Endodermal cell (in vitro differentiated cells): Measurements from ENCODE around the gene PIEZO2. TPM values are rescaled to one million over a fixed set of nuclear protein-coding genes. Genes with fewer than 3 reads are reported as not detected.

Experiments
- DNase-seq: peaks from one replicate; pipeline ENCODE4 v3.0.0-alpha.2; 2017
- H3K27ac ChIP-seq: 2 replicates; pipeline ENCODE4 v1.5.1; 2013; ENCODE audit warnings: mild to moderate bottlenecking, low read depth, low read length, moderate library complexity
- H3K27me3 ChIP-seq: 2 replicates; pipeline ENCODE4 v1.6.1; 2013; ENCODE audit warnings: mild to moderate bottlenecking, low read length, moderate library complexity; ENCODE audit not compliant: insufficient read depth, control insufficient read depth, poor library complexity, severe bottlenecking
- H3K36me3 ChIP-seq: 2 replicates; pipeline ENCODE4 v1.7.0; 2013; ENCODE audit warnings: mild to moderate bottlenecking, low read length, moderate library complexity; ENCODE audit not compliant: control insufficient read depth, insufficient read depth
- H3K4me1 ChIP-seq: one replicate; pipeline ENCODE4 v1.7.0; 2013; ENCODE audit warnings: low read length; ENCODE audit not compliant: control insufficient read depth, insufficient read depth
- H3K4me3 ChIP-seq: 2 replicates; pipeline ENCODE4 v1.5.1; 2013; ENCODE audit warnings: mild to moderate bottlenecking, low read length, moderate library complexity
- H3K9ac ChIP-seq: 2 replicates; pipeline ENCODE4 v1.6.1; 2013; ENCODE audit warnings: mild to moderate bottlenecking, low read length, moderate library complexity; ENCODE audit not compliant: poor library complexity, severe bottlenecking; ENCODE audit errors: extremely low read depth
- H3K9me3 ChIP-seq: 2 replicates; pipeline ENCODE4 v1.6.1; 2013; ENCODE audit warnings: mild to moderate bottlenecking, low read length, moderate library complexity; ENCODE audit not compliant: control insufficient read depth
- H3K27ac Mint-ChIP-seq: 2 replicates; pipeline ENCODE4 v1.8.0; 2020; ENCODE audit warnings: mixed read lengths
- H3K27me3 Mint-ChIP-seq: 2 replicates; pipeline ENCODE4 v1.8.0; 2021; ENCODE audit warnings: mild to moderate bottlenecking, mixed read lengths; ENCODE audit not compliant: insufficient read depth
- H3K36me3 Mint-ChIP-seq: 2 replicates; pipeline ENCODE4 v1.8.0; 2020; ENCODE audit warnings: low read depth, mixed read lengths
- H3K4me1 Mint-ChIP-seq: 2 replicates; pipeline ENCODE4 v1.8.0; 2020; ENCODE audit warnings: mixed read lengths
- H3K4me3 Mint-ChIP-seq: 2 replicates; pipeline ENCODE4 v1.8.0; 2020; ENCODE audit warnings: mild to moderate bottlenecking, moderate library complexity, mixed read lengths
- H3K9me3 Mint-ChIP-seq: 2 replicates; pipeline ENCODE4 v1.8.0; 2020; ENCODE audit warnings: mild to moderate bottlenecking, mixed read lengths
- WGBS, 2 experiments: methylation state at CpG; one replicate each; pipeline versions ENCODE4 v1.1.5 to v1.1.7; 2013; ENCODE audit warnings: missing lambda C conversion rate in 2 of 2, mixed read lengths in 1 of 2; ENCODE audit not compliant: insufficient coverage in 1 of 2, insufficient read length in 1 of 2; 5-methylcytosine and 5-hydroxymethylcytosine counted together
- total RNA-seq, 2 donors: library from RNA; stranded (reverse); fragmentation: NEBNext Ultra II Directional in 1 of 2; extraction: Animal tissue kit (Norgen Biotek cat#: 25700) in 1 of 2; gene quantifications; 2 replicates in 1 of 2; 3 replicates in 1 of 2; pipeline ENCODE4 v1.2.1, GENCODE V29; 2021
- TF ChIP-seq, protein P1 (sequence below): fragments of 200-600 bp; sonication (generic); conservative IDR thresholded peaks from 2 replicates; pipeline ENCODE4 v1.5.0; 2021; ENCODE audit warnings: antibody characterized with exemption, mild to moderate bottlenecking

The PIEZO2 gene
- total RNA-seq, 2 donors from 2014 or later = 7.3 to 12.1 TPM

GRCh38 chr18:11146947-11147345 is 2.4 kb downstream of the PIEZO2 start:
- WGBS, 2 experiments = 39 to 53% methylated on average over 13 to 15 of the region's 15 CpGs
- Histone ChIP-seq H3K27me3 (peaks cover 58% of the 10 kb centered on the region), H3K36me3 (no peaks in the 10 kb centered on the region), H3K4me1 (peaks cover 17% of the 10 kb centered on the region), H3K9ac (no peak overlapping the region), H3K4me3 (peak overlapping the region; percentile 79), H3K27ac (no peak overlapping the region), H3K9me3 (no peaks in the 10 kb centered on the region)
- H3K9me3 Mint-ChIP-seq = no peaks in the 10 kb centered on the region
- DNase-seq = peak; percentile 56
- H3K27me3 Mint-ChIP-seq = peaks cover 61% of the 10 kb centered on the region
- no peak overlapping the region for H3K27ac Mint-ChIP-seq
- TF ChIP-seq, protein P1, sequence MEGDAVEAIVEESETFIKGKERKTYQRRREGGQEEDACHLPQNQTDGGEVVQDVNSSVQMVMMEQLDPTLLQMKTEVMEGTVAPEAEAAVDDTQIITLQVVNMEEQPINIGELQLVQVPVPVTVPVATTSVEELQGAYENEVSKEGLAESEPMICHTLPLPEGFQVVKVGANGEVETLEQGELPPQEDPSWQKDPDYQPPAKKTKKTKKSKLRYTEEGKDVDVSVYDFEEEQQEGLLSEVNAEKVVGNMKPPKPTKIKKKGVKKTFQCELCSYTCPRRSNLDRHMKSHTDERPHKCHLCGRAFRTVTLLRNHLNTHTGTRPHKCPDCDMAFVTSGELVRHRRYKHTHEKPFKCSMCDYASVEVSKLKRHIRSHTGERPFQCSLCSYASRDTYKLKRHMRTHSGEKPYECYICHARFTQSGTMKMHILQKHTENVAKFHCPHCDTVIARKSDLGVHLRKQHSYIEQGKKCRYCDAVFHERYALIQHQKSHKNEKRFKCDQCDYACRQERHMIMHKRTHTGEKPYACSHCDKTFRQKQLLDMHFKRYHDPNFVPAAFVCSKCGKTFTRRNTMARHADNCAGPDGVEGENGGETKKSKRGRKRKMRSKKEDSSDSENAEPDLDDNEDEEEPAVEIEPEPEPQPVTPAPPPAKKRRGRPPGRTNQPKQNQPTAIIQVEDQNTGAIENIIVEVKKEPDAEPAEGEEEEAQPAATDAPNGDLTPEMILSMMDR = no peak
- peaks cover 27% of the 10 kb centered on the region for H3K4me1 Mint-ChIP-seq
- peak overlapping the region; percentile 45 for H3K4me3 Mint-ChIP-seq
- no peaks in the 10 kb centered on the region for H3K36me3 Mint-ChIP-seq

DNA sequence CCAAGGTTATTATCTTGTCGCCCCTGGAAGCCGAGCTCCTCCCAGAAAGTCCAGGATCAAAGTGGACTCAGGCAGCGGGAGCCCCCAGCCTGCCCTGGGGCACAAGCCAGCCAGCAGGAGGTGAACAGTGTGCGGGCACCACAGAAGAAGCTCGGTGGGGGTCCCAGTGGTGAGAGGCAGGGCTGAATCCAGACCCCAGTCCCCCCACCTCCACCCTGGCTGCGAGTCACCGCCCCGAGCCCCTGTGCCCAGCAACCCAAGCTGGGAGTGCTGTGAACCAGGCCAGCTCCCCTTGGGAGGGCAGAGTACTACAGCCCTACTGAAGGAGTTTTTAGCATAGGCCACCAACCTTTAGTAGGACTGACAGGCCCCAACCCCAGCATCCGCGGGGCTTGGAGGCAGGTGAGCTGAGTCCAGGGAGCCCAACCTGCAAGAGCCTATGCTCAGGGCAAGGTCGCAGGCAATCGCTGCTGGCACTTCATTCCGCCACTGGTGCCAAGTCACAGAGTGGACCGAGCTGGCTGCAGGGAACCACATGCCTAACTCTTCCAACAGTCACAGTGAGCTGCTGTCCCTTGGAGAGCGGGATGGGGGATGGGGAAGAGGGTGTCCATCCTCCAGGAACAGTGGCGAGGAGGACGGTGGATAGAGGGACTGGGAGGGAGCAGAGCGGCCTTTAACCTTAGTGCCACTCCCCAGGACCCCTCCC is 3.0 kb downstream of the PIEZO2 start:
- Histone ChIP-seq H3K9ac (no peak overlapping the region), H3K36me3 (no peaks in the 10 kb centered on the region), H3K4me1 (peaks cover 17% of the 10 kb centered on the region), H3K27ac (no peak overlapping the region), H3K27me3 (peaks cover 52% of the 10 kb centered on the region), H3K9me3 (no peaks in the 10 kb centered on the region), H3K4me3 (peak overlapping the region; percentile 79)
- Mint-ChIP-seq H3K27me3 (peaks cover 57% of the 10 kb centered on the region), H3K36me3 (no peaks in the 10 kb centered on the region), H3K27ac (no peak overlapping the region), H3K4me3 (peak overlapping the region; percentile 45), H3K4me1 (peaks cover 27% of the 10 kb centered on the region), H3K9me3 (no peaks in the 10 kb centered on the region)
- DNase-seq = peak; percentile 66
- TF ChIP-seq, protein P1 = no peak
- 49 to 70% methylated on average over 9 to 18 of the region's 18 CpGs for WGBS, 2 experiments

DNA sequence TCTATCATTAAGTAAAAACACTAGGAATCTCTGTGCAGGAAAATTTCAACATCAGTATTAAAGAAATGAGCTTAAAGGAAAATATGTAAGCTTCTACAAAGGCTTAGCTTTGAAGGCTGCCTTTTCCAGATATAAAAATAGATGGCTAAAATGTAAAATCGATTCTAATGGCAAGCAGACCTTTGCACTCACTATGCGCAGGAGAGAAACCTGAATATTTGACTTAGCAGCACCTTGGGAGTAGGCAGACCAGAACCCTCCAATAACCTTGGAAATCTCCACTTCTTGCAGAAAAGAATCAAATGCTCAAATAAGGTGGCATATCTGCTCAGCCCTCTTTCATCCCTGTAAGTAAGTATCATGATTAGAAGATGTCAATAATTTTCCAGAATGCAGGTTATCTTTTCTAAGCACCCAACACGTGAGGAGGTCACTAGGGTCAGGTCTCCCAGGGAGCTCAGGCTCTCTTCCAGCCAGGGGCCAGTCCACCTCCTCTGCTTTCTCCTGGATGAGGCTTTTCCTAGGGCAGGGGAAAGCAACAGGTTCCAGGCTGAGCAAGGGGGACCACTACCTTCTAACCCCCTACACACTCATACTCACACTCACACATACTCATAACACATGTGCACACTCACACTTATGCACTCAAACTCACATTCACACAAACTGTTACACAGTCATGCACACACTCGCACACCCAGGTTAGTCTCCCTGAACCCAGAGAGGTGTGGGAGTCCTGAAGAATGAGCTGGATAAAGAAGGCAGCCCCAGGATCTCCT is 3.8 kb downstream of the PIEZO2 start:
- Histone ChIP-seq H3K27me3 (peaks cover 47% of the 10 kb centered on the region), H3K36me3 (peaks cover 1% of the 10 kb centered on the region), H3K27ac (no peak overlapping the region), H3K4me1 (peaks cover 17% of the 10 kb centered on the region), H3K4me3 (peak overlapping the region; percentile 79), H3K9ac (no peak overlapping the region), H3K9me3 (no peaks in the 10 kb centered on the region)
- no peak for DNase-seq
- peaks cover 49% of the 10 kb centered on the region for H3K27me3 Mint-ChIP-seq
- H3K9me3 Mint-ChIP-seq = no peaks in the 10 kb centered on the region
- H3K27ac Mint-ChIP-seq = no peak overlapping the region
- TF ChIP-seq, protein P1 = no peak
- peaks cover 24% of the 10 kb centered on the region for H3K4me1 Mint-ChIP-seq
- WGBS, 2 experiments = 82 to 93% methylated on average over 4 of the region's 4 CpGs
- H3K36me3 Mint-ChIP-seq = no peaks in the 10 kb centered on the region
- H3K4me3 Mint-ChIP-seq = no peak overlapping the region
